Measurements from ENCODE around the gene CCNY. TPM values are rescaled to one million over a fixed set of nuclear protein-coding genes. Genes with fewer than 3 reads are reported as not detected.

The CCNY gene
- total RNA-seq, 2 donors from 2014 or later = 60.5 to 65.9 TPM

GRCh38 chr10:35570397-35570796 is 234.1 kb downstream of the CCNY start:
- Mint-ChIP-seq H3K4me1 (peaks cover 11% of the 10 kb centered on the region), H3K36me3 (ENCODE audit: low read depth) (peaks cover 48% of the 10 kb centered on the region), H3K4me3 (no peak overlapping the region), H3K9me3 (no peaks in the 10 kb centered on the region), H3K27me3 (ENCODE audit: insufficient read depth) (no peaks in the 10 kb centered on the region), H3K27ac (no peak overlapping the region)
- DNase-seq = no peak
- H3K27ac ChIP-seq (ENCODE audit: low read depth, low read length) = no peak overlapping the region
- no peak for TF ChIP-seq CTCF (conservative IDR thresholded peaks at IDR 0.05)
- H3K36me3 ChIP-seq (ENCODE audit: control insufficient read depth, insufficient read depth, low read length) = peaks cover 53% of the 10 kb centered on the region
- WGBS, 2 experiments (ENCODE audit: insufficient coverage in 1 of 2, insufficient read length in 1 of 2) = 100% methylated on average over 1 of the region's 1 CpG; no CpG with 5 or more reads in 1 of the 2 experiments
- no peaks in the 10 kb centered on the region for H3K9me3 ChIP-seq (ENCODE audit: control insufficient read depth, low read length)
- no peaks in the 10 kb centered on the region for H3K4me1 ChIP-seq (ENCODE audit: control insufficient read depth, insufficient read depth, low read length)
- H3K27me3 ChIP-seq (ENCODE audit: control insufficient read depth, insufficient read depth, low read length, poor library complexity, severe bottlenecking) = no peaks in the 10 kb centered on the region
- H3K9ac ChIP-seq (ENCODE audit: extremely low read depth, low read length, poor library complexity, severe bottlenecking) = no peak overlapping the region
- H3K4me3 ChIP-seq (ENCODE audit: low read length) = no peak overlapping the region

DNA sequence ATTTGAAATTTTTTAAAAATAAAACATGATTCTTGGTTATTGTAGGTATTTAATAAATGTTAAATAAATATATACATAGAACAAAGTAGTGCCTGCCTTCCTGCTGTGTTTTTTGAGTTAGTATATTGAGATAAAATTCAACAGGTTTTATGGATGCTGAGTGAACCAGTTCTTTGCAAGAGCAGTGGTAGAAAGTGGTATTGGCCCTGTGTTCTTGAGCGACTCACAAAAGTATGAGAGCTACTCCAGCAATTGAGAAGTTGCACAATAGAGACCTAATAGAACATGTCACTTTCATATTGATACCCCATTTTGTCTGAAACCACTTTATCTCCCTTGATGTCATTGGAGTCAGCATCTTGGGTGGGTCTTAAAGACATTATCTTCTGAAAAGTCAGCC is 236.3 kb downstream of the CCNY start:
- Mint-ChIP-seq H3K27ac (no peak overlapping the region), H3K36me3 (ENCODE audit: low read depth) (peaks cover 39% of the 10 kb centered on the region), H3K4me1 (peaks cover 11% of the 10 kb centered on the region), H3K4me3 (no peak overlapping the region), H3K9me3 (no peaks in the 10 kb centered on the region), H3K27me3 (ENCODE audit: insufficient read depth) (no peaks in the 10 kb centered on the region)
- H3K27me3 ChIP-seq (ENCODE audit: control insufficient read depth, insufficient read depth, low read length, poor library complexity, severe bottlenecking) = no peaks in the 10 kb centered on the region
- H3K27ac ChIP-seq (ENCODE audit: low read depth, low read length) = no peak overlapping the region
- H3K4me3 ChIP-seq (ENCODE audit: low read length) = no peak overlapping the region
- no peak overlapping the region for H3K9ac ChIP-seq (ENCODE audit: extremely low read depth, low read length, poor library complexity, severe bottlenecking)
- WGBS, 2 experiments (ENCODE audit: insufficient coverage in 1 of 2, insufficient read length in 1 of 2) = 86 to 100% methylated on average over 1 of the region's 1 CpG
- no peak for TF ChIP-seq CTCF (conservative IDR thresholded peaks at IDR 0.05)
- DNase-seq = no peak
- no peaks in the 10 kb centered on the region for H3K9me3 ChIP-seq (ENCODE audit: control insufficient read depth, low read length)
- no peaks in the 10 kb centered on the region for H3K4me1 ChIP-seq (ENCODE audit: control insufficient read depth, insufficient read depth, low read length)
- H3K36me3 ChIP-seq (ENCODE audit: control insufficient read depth, insufficient read depth, low read length) = peaks cover 40% of the 10 kb centered on the region

DNA sequence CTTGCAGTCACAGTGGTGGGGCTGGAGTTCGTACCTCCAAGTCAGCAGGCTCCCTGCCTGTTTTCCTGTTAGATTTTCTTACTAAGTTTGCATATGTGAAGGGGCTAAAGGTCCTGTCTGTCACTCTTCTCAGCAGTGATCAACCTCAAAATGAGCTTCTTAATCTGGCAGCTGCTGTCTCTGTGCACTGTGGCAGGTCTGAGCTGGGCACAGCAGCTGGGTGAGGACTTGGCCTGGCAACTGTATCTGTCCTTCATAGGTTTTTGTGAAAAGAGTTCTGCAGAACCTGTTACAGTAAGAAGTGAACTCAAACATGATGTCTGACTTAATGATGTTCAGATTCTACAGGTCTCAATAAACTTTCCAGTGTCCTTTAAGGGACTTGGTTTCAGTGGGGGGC is 237.5 kb downstream of the CCNY start:
- no peak overlapping the region for H3K4me3 Mint-ChIP-seq
- H3K4me3 ChIP-seq (ENCODE audit: low read length) = no peak overlapping the region
- no peaks in the 10 kb centered on the region for H3K27me3 Mint-ChIP-seq (ENCODE audit: insufficient read depth)
- no peak for TF ChIP-seq CTCF (conservative IDR thresholded peaks at IDR 0.05)
- H3K27ac ChIP-seq (ENCODE audit: low read depth, low read length) = no peak overlapping the region
- H3K36me3 ChIP-seq (ENCODE audit: control insufficient read depth, insufficient read depth, low read length) = peaks cover 35% of the 10 kb centered on the region
- H3K36me3 Mint-ChIP-seq (ENCODE audit: low read depth) = peaks cover 28% of the 10 kb centered on the region
- H3K4me1 Mint-ChIP-seq = peaks cover 11% of the 10 kb centered on the region
- DNase-seq = no peak
- H3K27me3 ChIP-seq (ENCODE audit: control insufficient read depth, insufficient read depth, low read length, poor library complexity, severe bottlenecking) = no peaks in the 10 kb centered on the region
- no peak overlapping the region for H3K9ac ChIP-seq (ENCODE audit: extremely low read depth, low read length, poor library complexity, severe bottlenecking)
- no peak overlapping the region for H3K27ac Mint-ChIP-seq
- H3K4me1 ChIP-seq (ENCODE audit: control insufficient read depth, insufficient read depth, low read length) = no peaks in the 10 kb centered on the region
- 87% methylated on average over 1 of the region's 1 CpG; no CpG with 5 or more reads in 1 of the 2 experiments for WGBS, 2 experiments (ENCODE audit: insufficient coverage in 1 of 2, insufficient read length in 1 of 2)
- H3K9me3 ChIP-seq (ENCODE audit: control insufficient read depth, low read length) = no peaks in the 10 kb centered on the region
- H3K9me3 Mint-ChIP-seq = no peaks in the 10 kb centered on the region
